Measurements from ENCODE around the gene TTC9C.
"Not testable (repeated sequence)": the region's sequence is repeated elsewhere in the genome, so short reads cannot be mapped to it uniquely, and the experiment has no call there.

The TTC9C gene

DNA sequence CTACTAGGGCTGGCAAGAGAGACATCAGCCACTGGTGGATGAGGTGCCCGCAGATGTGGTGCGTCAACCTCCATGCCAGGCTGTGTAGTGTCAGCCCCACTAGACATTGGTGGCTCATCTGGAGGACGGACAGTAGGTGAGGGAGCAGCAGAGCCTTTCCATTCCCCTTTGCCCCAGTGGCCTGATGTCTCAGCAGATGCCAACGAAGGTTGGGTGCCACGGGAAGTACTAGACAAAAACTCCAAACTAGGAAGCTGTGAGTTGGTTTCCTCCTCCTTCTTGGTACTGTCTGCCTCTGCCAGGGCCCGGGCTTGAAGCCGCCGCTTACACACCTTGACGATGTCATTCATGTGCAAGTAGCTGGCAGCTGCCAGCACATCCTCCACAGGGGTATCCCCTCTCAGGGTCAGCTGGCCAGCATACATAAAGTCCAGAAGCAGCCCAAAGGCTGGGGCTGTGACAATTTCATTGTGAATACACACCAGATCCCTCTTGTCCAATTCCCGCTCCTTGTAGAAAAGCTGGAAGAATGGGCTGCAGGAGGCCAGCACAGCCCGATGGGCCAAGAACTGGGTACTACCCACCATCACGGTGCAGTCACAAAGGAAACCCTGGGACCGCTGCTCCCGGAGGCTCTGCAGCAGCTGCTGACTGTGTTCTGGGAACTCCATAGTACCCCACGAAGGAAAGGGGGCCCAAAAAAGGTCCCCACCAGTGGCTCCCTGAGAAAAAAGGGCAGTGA lies 24.9 kb downstream of the TTC9C start:
- no peak for FAIRE-seq

DNA sequence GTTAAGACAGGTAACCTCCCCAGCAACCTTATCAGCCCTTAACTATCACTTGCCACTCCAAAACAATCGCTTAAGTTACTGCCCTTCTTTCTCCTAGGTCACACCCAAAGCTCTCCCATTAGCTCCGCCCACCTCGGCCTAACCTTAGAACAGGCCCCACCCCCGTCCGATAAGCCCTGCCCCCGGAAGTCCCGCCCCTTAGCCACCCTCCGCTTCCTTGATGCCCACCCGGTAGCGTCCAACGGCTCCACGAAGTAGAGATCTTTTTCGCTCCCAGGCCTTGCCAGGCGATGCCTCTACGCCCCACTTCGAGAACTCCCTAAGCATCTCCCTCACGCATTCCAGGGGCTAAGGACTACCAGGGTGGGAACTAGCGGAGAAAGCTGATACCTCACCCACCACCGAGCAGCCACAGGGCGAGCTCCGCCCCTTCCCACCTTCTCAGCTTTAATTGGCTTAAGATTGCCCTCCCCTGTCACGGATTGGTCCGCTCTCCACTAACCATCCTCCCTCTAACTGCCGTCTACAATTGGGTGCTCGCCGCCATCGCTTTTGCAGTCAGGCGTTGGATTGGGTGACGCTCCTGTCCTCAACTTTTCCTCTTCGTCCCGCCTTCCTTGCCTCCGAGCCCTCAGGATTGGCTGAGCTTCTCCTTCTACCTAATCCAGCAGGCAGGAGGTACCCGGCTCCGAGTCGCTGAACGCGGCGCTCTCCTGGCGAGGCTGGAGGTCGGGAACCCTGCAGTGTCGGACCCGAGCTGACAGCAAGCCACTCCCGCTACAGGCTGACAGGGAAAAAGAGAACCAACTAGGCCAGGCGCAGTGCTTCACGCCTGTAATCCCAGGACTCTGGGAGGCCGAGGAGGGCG lies 25.7 kb downstream of the TTC9C start, which contains the start of gene ZBTB3:
TSS of gene ZBTB3 (minus strand) at position 425 of the 868 bp plus-strand sequence. CDS start 496 bp downstream, outside the sequence.
- FAIRE-seq: peak; percentile 97

GRCh38 chr11:62755086-62755615 lies 26.9 kb downstream of the TTC9C start:
- FAIRE-seq: no peak

GRCh38 chr11:62757846-62758788 lies 29.8 kb downstream of the TTC9C start:
- FAIRE-seq: no peak

DNA sequence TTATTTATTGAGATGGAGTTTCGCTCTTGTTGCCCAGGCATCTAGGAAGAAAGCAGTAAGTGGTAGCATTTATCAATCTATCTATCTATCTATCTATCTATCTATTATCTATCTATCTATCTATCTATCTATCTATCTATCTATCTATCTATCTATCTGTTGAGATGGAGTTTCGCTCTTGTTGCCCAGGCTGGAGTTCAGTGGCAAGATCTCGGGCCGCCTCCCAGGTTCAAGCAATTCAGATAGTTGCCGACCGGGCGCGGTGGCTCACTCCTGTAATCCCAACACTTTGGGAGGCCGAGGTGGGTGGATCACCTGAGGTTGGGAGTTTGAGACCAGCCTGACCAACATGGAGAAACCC lies 32.6 kb downstream of the TTC9C start:
- not testable (repeated sequence) for FAIRE-seq

GRCh38 chr11:62770778-62771143 lies 42.5 kb downstream of the TTC9C start:
- FAIRE-seq: no peak

DNA sequence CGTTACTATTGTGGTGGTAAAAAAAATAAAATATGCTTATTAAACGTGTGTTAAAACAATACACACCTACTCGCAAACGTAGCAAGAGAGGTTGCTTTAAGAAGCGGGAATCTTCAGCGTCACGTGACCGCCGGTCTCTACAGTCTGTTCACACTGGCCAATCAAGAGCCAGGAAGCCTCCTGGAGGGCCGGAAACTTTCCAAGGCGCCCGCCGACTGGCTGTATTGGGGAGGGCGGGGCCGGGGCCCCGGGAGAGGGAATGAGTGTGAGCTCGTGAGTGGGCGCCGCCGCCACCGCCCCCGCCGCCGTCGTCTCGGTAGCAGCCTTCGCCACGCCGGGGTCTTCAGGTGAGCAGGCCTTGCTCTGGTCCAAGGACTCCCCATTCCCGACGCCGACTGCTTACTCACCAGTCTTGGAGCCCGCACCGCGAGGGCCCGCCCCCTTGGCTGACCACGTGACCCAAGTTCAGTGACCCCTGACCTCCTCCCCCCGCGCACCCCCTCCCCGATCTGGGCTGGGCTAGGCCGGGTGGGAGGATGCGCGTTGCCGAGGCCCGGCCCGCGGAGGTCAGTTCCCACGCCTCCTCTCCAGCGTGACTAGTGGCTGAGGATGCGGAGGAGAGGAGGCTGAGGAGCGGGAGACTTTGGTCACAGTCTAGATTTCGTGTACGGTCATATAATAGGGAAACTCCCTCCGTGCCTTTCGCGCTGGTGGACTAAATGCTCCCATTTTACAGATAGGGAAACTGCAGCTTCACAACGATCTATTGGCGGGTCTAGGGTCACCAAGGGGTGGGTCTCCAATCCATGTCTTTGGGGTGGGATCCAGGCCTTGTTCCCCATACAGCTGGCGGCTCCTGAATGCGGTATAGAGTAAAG lies 43.1 kb downstream of the TTC9C start, which contains the start of gene TAF6L:
TSS of gene TAF6L (plus strand) at position 253 of the 878 bp plus-strand sequence. CDS start 4,388 bp downstream, outside the sequence.
- FAIRE-seq: peak; percentile 85

- FAIRE-seq: no peak
These were observed 46.1 kb downstream of the TTC9C start for GRCh38 chr11:62774407-62774806.

DNA sequence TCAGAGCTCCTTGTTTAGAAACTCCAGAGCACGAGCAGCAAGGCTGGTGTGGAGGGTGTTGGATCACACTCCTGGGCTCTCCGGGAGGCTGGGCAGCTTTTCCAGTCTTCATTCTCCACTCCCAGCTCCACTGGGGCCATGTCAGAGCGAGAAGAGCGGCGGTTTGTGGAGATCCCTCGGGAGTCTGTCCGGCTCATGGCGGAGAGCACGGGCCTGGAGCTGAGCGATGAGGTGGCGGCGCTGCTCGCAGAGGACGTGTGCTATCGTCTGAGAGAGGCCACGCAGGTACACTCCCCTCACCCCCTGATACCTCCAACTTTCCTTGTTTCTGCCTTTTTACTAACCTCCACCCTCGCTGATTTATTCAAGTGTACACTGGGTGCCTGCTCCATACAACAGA lies 47.4 kb downstream of the TTC9C start:
- FAIRE-seq: no peak

DNA sequence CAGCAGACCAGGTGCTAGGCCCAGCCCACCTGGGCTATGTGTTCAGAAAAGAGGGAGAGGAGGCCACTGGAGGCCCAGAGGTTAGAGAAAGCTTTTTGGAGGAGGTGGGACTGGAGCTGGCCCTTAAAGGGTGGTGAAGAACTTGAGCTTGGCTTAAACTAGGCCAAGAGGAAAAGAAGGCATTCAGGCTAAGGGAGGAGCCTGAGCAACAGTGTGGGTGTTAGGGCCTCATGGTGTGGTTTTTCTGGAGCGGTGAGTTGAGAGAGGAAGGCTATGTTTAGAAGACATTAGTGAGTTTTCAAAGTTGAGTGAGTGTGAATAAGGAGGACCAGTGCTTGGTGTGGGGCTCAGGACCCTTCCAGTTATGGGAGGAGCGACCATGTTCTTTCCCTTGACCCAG lies 49.1 kb downstream of the TTC9C start:
- FAIRE-seq: no peak

GRCh38 chr11:62778441-62778840 lies 50.2 kb downstream of the TTC9C start:
- no peak for FAIRE-seq

- no peak for FAIRE-seq
These were observed 54.5 kb downstream of the TTC9C start for GRCh38 chr11:62782753-62783152.

DNA sequence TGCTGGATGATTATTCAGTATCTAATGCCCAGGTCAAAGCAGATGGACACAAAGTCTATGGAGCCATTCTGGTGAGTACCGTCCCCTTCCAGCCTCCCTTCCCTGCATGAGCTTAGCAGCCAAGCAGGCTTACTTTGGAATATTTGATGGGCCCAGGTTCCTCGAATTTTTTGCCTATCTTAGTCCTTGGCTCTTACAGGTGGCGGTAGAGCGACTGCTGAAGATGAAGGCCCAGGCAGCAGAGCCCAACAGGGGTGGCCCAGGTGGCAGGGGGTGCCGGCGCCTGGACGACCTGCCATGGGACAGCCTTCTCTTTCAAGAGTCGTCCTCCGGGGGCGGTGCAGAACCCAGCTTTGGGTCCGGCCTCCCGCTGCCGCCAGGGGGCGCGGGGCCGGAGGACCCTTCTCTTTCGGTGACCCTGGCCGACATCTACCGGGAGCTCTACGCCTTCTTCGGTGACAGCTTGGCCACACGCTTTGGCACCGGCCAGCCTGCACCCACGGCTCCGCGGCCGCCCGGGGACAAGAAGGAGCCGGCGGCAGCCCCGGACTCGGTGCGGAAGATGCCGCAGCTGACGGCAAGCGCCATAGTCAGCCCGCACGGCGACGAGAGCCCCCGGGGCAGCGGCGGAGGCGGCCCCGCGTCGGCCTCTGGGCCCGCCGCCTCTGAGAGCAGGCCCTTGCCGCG lies 58.2 kb downstream of the TTC9C start:
- FAIRE-seq: no peak

DNA sequence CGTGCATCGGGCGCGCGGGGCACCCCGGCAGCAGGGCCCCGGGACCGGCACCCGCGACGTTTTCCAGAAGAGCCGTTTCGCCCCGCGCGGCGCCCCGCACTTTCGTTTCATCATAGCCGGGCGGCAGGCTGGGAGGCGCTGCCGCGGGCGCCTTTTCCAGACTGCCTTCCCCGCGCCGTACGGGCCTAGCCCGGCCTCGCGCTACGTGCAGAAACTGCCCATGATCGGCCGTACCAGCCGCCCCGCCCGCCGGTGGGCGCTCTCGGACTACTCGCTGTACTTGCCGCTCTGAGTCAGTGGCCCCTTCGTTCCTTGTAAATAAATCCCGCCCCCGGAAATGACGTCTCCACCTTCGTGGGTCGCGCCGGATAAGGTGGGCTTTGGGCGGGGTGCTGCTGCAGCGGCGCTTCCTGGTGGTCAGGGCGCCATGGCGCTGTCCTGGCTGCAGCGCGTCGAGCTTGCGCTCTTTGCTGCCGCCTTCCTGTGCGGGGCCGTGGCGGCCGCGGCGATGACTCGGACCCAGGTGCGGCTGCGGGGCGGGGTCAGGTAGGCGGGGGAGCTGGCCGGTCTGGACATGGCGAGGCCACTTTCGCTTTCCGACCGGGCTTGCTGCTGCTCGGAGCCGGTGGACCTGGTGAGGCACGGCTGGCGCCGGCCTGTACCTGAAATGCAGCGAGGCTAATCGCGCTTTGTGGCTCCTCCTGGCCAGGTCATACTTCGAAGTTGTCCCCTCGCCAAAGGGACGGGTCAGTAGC lies 58.9 kb downstream of the TTC9C start, which contains the start of gene TMEM179B:
TSS of gene TMEM179B (plus strand) at position 398 of the 755 bp plus-strand sequence. CDS start at position 428, 30 bp downstream.
- FAIRE-seq: no peak

Data from A204.1 (cell line).